Measurements from ENCODE around the gene DOK3.

DNA sequence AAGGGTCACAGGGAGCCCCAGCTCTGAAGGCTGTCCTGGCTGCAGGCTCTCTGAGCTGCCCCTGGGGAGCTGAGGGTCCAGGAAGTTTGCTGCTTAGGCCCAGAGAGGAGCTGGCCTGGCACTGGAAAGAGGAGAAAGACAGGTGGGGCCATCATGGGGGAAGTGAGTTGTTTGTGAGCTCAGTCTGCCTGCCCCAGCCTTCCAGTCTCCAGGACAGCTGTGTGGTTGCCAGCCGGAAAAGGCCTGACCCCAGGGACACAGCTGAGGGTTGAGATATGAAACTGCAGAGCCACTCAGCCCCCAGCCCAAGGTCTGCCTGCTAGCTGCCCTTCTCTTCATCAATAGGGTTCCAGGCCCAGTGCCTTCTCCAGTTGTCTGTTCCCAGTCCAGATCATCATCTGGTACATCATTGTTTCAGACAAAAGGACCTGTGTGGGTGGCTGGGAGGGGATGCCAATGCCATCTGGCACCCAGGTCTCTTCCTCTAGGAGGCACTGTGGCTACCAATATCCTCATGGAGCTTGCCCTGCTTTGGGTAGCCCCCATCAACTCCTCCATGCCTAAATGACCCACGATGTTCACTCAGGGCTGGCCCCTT lies 11.4 kb upstream of the DOK3 start:
- TF ChIP-seq, protein P1, sequence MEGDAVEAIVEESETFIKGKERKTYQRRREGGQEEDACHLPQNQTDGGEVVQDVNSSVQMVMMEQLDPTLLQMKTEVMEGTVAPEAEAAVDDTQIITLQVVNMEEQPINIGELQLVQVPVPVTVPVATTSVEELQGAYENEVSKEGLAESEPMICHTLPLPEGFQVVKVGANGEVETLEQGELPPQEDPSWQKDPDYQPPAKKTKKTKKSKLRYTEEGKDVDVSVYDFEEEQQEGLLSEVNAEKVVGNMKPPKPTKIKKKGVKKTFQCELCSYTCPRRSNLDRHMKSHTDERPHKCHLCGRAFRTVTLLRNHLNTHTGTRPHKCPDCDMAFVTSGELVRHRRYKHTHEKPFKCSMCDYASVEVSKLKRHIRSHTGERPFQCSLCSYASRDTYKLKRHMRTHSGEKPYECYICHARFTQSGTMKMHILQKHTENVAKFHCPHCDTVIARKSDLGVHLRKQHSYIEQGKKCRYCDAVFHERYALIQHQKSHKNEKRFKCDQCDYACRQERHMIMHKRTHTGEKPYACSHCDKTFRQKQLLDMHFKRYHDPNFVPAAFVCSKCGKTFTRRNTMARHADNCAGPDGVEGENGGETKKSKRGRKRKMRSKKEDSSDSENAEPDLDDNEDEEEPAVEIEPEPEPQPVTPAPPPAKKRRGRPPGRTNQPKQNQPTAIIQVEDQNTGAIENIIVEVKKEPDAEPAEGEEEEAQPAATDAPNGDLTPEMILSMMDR (IDR thresholded peaks at IDR 0.05; ENCODE audit: insufficient read depth, low read length): no peak
- 0 out of 2 replicates have a peak, but pooled peaks have one; percentile 32 for TF ChIP-seq POLR2AphosphoS5 (IDR thresholded peaks at IDR 0.05; ENCODE audit: low read depth)
